Hypothalamus (tissue), 51 donors: Measurements from ENCODE around the gene INPP5F.

ENCODE experiments used
- DNase-seq, 51 donors: peaks; one replicate each; lab custom pipeline; 2025; lab: John Stamatoyannopoulos, UW

INPP5F gene, protein sequence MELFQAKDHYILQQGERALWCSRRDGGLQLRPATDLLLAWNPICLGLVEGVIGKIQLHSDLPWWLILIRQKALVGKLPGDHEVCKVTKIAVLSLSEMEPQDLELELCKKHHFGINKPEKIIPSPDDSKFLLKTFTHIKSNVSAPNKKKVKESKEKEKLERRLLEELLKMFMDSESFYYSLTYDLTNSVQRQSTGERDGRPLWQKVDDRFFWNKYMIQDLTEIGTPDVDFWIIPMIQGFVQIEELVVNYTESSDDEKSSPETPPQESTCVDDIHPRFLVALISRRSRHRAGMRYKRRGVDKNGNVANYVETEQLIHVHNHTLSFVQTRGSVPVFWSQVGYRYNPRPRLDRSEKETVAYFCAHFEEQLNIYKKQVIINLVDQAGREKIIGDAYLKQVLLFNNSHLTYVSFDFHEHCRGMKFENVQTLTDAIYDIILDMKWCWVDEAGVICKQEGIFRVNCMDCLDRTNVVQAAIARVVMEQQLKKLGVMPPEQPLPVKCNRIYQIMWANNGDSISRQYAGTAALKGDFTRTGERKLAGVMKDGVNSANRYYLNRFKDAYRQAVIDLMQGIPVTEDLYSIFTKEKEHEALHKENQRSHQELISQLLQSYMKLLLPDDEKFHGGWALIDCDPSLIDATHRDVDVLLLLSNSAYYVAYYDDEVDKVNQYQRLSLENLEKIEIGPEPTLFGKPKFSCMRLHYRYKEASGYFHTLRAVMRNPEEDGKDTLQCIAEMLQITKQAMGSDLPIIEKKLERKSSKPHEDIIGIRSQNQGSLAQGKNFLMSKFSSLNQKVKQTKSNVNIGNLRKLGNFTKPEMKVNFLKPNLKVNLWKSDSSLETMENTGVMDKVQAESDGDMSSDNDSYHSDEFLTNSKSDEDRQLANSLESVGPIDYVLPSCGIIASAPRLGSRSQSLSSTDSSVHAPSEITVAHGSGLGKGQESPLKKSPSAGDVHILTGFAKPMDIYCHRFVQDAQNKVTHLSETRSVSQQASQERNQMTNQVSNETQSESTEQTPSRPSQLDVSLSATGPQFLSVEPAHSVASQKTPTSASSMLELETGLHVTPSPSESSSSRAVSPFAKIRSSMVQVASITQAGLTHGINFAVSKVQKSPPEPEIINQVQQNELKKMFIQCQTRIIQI

DNA sequence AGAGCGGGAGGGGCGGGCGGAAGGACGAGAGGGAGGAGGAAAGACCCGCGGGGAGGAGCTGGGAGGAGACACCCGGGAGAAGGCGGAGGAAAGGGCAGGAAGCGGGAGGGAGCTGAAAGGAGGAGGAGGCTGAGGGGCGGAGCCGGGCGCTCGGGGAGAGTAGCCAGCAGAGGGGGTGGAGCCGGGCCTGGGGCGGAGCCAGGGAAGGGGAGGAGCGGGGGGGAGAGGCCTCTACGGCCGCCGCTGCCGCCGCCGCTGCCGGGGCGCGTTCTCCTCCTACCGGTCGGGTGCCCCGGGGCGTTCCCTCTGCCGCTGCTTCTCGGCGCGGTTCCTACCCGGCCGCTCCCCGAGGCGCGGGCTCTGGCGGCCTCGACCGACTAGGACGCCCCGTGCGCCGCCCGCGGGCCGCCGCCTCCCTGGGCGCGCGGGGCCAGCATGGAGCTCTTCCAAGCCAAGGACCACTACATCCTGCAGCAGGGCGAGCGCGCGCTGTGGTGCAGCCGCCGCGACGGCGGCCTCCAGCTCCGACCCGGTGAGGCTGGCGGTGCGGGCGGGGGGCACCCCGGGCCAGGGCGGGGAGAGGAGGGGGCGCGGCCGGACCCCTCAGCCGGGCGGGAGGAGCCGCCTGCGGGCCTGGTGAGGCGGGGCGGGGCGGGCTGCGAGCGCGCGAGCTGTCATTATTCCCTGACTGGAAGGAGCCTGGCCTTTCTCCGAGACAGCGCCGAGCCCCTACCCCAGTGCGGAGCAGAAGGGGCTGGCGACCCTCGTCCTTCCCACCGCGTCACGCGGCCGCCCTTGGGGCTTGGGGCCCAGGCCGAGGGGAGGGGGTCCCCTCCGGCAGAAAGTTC lies at the start of gene INPP5F:
Gene INPP5F (plus strand): TSS at position 223 of the 848 bp plus-strand sequence. CDS start 213 bp downstream, at position 436.
- peak; percentile 83 to 100 (median 99) for DNase-seq

DNA sequence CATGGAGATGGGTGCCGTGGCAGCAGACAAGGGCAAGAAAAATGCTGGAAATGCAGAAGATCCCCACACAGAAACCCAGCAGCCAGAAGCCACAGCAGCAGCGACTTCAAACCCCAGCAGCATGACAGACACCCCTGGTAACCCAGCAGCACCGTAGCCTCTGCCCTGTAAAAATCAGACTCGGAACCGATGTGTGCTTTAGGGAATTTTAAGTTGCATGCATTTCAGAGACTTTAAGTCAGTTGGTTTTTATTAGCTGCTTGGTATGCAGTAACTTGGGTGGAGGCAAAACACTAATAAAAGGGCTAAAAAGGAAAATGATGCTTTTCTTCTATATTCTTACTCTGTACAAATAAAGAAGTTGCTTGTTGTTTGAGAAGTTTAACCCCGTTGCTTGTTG lies 48.7 kb upstream of the INPP5F start:
- no peak for DNase-seq

DNA sequence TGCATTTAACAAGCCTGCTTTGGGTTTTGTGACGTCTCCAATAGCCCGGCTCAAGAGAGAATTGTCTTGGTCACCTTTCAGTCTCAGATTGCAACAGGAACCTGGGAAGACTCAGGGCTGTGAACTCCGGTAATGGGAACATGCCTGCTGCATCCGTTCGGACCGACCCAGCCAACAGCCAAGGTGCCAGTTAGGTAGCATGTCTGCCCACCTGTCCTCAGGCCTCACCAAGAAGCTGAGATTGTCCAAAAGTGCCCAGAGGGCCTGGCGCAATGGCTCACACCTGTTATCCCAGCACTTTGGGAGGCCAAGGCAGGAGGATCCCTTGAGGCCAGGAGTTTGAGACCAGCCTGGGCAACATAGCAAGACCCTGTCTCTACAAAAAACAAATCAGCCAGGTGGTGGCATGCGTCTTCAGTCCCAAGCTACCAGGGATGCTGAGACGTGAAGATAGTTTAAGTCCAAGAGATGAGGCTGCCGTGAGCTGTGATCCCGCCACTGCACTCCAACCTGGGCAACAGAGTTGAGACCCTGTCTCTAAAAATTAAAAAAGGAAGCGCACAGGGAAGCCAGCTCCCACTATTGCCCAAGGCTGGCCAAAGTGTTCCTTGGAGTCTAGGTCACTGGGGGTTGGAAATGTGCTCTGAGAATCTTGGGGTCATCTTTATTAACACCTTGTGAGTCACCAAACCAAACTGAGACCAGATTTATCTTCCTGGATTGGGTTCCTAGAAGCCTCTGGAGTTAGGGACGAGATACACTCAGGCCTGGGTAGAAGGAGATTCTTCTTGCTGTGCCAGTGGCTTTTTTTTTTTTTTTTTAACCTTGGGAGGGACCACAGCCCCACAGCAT lies 47.7 kb upstream of the INPP5F start:
- no peak for DNase-seq

DNA sequence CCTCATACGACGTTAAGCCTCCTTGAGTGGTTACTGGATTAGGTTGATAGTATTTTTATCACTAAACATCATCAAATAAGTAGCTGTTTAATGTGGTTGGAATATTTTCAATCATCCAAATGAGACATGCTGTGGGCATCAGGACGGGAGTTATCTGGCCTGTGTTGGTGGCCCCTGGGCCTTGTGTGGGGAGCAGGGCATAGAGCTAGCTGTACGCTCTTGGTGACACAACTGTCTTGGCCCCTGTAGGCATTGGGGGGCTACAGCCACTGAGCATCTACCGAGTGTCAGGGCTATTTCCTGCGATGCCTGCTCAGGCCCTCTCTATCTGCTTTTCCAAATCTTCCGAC lies 46.4 kb upstream of the INPP5F start:
- no peak for DNase-seq

DNA sequence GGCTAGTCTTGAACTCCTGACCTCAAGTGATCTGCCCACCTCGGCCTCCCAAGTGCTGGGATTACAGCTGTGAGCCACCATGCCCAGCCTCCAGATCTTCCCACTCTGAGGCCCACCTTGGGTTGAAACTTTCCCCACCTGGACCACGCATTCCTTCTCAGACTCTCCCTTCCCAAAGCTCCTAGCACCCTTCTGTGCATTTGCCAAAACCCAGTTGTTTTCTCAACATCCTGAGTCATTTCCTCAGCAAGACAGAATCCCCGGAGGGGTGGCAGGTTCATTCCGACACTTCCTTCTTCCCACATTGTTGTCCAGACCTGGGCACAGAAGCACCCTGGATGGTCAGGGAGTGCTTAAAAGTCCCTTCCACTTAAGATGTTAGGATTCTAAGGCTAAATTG lies 45.8 kb upstream of the INPP5F start:
- no peak for DNase-seq

DNA sequence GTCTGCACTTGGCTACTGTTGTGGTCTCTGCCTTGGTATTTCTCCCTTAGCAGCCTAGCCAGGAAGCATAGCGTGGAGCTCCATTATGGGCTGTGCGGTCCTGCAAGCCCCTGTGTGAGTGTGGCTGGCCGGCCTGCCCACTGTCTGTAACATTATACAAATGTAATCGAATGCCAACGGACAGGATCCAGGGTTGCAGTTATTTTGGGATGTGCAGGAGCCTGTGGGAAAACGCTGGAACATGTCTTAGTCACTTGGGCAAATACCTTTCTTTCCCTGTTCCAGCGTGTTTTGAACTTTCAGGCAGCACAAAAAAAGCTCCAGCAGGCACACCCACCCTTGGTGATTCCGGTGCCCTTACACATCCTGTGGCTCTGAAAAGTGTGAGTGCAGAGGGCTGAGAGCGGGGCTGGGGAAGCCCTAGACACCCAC lies 45.2 kb upstream of the INPP5F start:
- DNase-seq = no peak

DNA sequence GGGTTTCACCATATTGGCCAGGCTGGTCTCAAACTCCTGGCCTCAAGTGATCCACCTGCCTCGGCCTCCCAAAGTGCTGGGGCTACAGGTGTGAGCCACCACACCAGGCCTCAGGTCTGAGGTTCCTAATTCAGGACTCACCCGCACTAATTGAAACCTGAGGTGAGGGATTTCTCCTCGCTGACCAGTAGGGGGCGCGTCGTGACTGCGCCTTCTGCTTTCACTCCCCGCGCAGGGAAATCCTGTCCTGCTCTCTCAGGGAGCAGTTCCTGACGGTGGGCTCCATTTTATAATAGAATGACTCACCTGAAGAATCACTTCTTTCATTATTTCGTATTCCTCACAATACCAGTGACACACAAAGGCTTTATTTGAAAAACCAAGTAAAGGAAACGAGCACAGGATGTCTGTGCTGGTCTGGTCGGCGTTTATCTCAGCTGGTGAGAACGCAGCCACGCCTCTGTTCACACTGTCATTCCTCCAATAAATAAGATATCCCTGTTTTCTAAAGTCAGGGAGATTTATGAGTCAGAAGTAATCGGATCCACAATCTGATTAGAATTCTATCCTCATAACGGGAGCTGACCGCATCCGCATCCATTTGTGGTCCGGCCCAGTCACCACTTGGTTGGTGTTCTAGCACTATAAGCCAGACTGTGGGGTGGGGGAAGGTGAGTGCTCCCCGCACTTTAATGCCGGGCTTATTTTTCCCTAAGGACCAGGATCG lies 39.2 kb upstream of the INPP5F start:
- DNase-seq = peak in 48 of 51 donors; percentile 21 to 87 (median 65)

DNA sequence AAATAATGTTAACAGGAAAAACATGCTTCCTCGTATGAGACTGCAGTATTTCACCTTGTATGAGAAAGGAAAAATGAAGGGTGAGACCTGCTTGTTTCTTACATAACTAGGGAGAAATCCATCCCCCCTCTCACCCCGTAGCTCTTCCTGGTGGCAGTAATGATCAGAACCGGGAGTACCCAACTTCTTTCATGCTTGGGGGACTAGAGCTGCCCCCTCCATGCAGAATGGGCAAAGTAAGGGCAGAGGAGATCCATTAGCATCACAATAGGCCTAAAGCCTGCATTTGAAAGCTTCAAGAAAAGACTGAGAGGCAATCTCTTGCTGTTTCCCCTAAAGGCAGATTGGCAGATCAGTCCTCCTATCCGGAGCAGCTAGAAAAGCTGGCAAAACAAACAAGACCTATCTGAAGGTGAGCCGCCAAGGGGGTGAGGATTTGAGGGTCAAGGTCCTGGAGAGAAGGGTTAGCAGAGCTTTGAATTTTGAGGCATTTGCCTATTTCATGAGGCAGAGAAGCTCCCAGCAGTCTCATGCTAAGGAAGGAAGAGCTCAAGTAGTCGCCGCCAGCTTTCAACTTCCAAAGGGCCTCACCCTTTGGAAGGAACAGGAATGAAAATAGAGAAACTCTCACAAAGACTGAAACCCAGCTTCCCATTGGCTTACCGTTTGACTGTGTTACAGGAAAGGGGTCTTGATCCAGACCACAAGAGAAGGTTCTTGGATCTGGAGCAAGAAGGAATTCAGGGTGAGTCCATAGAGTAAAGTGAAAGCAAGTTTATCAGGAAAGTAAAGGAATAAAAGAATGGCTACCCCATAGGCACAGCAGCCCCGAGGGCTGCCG lies 38.4 kb upstream of the INPP5F start:
- DNase-seq = peak in 9 of 51 donors; percentile 6 to 77 (median 32)

DNA sequence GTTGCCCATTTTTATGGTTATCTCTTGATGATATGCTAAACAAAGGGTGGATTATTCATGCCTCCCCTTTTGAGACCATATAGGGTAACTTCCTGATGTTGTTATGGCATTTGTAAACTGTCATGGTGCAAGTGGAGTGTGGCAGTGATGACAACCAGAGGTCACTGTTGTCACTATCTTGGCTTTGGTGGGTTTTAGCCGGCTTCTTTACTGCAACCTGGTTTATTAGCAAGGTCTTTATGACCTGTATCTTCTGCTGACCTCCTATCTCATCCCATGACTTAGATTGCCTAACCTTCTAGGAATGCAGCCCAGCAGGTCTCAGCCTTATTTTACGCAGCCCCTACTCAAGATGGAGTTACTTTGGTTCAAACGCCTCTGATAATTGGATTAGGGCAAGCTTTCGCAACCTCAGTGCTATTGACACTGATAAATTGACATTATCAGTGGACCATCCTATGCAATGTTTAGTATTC lies 37.8 kb upstream of the INPP5F start:
- DNase-seq = no peak

DNA sequence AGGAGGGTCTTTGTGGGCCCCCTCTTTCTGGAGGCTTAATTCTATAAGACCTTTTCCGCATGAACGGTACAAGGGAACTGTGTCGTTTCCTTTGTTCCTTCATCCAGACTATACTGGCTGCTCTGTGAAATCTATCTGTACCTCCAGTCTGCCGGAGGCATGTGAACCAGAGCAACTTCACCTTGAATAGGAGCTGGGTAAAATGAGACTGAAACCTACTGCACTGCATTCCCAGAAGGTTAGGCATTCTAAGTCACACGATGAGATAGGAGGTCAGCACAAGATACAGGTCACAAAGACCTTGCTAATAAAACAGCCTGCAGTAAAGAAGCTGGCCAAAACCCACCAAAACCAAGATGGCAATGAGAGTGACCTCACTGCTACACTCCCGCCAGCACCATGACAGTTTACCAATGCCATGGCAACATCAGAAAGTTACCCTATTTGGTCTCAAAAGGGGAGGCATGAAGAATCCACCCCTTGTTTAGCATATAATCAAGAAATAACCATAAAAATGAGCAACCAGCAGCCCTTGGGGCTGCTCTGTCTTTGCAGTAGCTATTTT lies 36.8 kb upstream of the INPP5F start:
- DNase-seq = no peak

DNA sequence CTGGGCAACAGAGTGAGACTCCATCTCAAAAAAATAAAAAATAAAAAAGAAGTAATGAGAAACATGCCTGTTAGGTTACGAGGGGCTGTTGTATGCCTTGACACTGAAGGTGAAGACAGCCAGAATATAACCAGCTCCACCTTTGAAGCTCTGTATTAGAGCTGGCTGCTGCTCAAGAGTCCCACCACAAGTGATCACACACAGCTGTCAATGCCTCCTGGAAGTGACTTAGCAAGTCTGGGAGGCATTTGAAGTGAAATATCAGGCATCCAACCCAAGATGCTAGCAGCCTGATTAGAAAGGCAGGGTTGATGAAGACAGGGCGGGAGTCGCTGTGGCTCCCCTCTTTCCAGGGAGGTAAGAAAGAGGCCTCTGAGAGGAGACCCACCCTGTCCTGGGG lies 34.1 kb upstream of the INPP5F start:
- DNase-seq = no peak

DNA sequence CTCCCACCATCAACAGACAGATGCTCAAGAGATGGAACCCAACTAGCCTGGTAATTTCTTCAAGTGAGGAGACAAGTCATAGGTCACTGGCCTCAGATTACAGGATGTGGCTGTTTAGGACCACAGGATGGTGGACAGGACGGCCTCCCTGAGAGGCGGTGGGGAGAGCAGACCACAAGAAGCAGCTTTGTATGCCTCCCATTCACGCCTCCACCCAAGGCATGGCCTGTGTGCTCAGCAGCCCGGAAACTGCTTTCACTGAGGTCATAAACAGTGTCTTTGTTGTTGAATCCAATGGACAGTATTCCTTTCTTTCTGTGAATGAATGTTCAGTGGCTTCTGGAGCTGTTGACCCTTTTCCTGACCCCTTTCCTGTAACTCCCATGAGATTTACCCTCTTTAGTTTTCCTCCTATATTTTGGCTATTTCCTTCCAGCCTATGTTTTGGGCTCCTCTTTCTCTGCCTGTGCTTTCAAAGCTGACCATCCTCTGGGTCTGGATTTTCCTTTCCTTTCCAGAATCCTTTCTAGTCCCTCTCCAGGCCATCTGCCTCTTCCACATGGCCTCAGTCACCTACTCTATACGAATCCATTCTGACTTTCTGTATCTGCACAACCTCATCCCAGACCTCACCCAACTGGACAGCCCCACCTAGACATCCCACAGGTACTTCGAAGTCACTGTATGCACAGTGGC lies 32.4 kb upstream of the INPP5F start:
- DNase-seq = peak in 22 of 51 donors; percentile 12 to 64 (median 30)

DNA sequence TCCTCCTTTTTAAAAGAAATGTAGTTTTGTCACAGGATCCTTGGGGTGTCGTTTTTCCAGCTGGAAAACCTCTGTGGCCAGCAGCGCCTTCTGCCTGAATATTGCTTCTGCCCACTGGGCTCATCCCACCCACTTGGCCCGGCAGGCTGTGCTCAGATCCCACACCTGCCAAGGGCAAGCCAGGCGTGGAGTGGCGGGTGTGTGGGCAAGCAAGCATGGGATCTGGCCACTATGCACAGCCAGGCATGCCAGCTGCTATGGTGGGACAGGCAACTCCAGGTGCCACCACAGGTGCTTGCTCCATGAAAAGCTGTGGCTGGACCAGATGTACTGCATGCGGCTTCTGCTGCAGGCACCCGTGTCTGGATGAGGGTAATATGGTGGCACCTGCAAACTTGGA lies 31.2 kb upstream of the INPP5F start:
- DNase-seq = no peak

DNA sequence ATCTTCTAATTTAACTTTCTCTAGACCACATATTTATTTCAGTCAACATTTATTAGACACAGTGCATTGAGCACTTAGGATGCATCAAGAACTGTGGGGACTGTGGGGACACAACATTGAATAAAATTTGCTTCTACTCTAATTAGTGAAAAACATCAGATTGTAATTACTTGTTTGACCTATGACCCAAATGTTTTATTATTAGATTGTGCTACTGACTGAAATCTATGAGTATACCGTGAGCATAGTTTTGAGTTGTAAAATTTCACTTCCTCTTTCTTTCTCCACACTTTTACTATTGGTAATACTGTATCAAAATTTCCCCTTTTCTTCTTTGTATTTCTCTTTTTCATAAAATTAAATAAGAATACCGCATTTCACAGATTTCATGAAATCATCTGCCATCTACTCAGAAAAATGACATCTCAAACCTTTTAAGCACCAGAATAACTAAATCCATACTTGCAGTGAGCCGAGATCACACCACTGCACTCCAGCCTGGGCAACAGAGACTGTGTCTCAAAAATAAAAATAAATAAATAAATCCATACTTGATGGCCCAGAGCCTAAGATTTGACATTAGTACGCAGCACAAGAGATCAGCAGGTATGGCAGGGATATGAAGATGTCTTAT lies 25.4 kb upstream of the INPP5F start:
- DNase-seq = no peak

DNA sequence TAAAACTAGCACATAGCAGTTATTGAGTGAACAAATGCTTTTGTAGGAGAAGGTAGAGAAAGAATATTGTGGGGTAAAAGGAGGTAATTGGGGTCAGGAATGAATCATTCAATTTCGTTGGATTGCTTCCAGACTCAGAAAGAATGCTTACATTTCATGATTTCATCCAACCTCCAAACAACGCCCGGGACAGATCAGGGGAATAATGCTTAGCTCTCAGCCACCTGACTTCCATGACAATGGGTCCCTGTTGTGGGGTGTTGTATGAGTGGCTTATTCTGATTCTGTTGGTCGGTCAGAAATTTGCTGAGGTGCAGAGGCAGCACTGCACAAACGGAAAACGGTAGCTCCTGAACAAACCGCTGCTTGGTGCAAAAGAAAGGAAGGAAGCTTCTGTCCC lies 24.0 kb upstream of the INPP5F start:
- DNase-seq = peak in 1 of 51 donors; percentile 9

DNA sequence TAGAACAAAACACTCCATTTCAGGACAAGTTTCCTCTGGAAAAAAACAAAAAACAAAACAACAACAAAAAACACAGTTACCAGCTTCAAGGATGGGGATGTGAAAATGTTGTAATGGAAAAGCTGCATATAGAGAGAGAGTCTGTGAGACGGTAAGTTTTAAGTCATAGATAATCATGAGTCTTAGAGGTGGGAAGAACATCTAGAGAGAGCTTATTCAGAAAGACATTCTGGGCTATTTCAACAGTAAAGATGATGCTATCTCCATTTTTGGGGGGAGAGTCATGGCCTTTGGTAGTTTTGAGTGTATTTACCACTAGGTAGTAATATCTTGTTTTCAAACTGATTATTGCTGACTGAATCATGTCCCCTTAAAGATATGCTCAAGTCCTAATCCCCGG lies 23.3 kb upstream of the INPP5F start:
- DNase-seq = no peak
